GM15510 (cell line): ENCODE data around the gene CCL20.

Experiments
- POLR2A ChIP-seq: IDR thresholded peaks from 3 replicates; pipeline ENCODE4 v1.6.1; 2011; ENCODE audit warnings: borderline replicate concordance; ENCODE audit not compliant: insufficient read length; ENCODE audit errors: extremely low read depth

Gene CCL20

DNA sequence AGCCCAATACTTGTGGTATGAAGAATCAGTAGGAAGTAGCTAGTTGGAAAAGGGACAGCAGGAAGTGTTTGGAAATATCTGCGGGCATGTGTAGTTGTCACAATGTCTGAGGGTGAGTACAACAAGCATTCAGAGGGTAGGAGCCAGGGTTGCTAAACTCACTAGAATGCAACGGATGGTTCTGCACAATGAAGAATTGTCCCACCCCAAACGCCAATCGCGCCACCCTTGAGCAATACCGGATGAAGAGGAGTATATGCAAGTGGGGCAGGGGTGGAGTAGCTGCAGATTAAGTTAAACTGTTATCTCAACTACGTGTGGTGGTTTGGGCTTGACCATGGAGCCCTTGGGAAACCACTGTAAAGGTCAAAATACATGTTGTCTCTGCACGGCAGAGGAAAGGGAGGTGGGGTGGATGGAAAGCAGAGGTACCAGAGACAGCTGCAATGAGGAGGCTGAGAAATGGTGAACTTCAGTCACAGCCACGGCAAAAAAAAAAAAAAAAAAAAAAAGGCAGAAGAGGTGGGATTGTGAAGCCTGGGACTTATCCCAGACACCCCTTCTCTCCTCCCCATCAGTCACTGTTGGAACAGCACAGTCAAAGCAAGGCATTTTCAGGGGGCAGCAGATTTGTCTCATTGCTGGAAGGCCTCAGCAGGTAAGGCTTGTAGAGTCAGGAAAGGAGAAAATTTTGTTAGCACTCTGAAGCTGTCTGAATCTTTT is 5.2 kb downstream of the CCL20 start:
- TF ChIP-seq POLR2A = no peak

DNA sequence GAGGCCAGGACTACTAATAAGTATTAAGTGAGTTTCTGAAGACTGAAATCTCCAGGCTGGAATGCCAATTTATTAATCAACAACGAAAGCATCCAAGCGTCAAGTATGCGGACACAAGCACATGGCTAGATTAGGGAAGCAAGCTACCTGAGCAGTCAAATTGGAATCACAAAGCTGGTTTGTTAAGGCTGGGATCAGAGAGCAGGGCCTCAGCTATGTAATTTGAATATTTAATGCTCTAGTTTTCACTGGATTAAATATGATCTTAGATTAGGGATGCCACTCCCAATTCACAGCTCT is 5.7 kb downstream of the CCL20 start:
- no peak for TF ChIP-seq POLR2A

DNA sequence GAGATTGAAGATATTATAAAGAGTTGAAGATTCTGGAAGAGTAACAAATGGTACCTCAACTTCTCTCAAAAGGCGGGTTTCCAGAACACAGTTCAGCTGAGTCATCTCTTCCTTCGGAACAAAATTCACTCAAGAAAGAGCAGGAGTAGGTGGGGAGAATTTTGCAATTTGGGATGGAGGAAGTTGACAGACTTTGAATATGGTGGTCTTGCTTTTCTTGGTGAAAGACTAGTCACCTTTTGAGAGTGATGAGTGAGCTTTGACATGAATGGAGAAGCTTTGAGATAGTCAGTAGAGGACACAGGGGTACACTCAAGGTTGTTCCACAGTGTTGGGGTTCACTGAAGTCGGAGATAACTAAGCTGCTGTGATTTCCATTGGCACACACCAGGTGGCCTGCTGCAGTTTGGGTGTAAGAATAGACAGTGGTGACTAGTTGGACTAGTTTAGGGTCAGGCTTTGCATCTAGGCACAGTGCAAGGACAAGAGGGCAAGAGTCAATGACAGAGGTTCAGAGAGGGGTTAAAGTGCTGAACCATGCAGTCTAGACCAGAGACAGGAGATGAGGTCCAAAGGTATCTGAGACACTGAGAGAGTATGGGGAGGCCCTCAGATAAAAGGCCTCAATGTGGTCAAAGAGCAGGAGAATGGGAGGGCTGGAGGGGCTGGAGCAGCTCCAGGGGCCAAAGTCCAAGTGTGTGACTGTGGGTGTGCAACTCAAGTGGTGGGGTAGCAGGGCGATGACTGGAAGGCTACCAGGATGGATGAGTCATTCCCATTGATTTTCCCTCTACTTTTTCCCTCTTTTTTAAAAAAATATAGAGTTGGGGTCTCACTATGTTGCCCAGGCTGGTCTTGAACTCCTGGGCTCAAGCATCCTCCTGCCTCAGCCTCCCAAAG is 7.7 kb downstream of the CCL20 start:
- no peak for TF ChIP-seq POLR2A

DNA sequence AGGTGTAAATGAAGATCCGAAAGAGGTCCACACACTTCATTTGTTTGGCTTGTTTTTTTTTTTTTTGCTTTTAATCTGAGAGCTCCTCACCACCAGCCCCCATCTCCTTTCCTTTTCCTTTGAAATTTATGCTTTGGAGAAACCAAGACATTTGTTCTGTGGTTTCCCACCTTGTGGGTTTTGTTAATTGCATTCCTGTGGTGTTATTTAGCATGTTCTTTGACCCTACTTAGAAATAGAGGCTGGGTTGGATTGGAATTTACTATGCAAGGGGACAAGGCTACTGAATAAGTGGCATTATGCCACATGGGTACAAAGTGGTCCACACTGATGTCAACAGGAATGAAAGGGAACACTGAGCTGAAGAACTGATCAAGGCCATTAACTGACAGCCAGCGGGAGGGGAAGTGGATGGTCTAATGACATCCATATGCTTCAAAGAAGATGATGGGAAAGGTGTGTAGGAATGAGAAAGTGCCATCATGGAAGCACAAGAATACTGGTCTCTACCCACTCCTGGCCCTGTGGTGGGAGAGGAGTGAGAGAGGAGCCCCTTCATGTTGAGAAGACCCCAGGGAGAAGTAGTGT is 8.9 kb downstream of the CCL20 start:
- no peak for TF ChIP-seq POLR2A

DNA sequence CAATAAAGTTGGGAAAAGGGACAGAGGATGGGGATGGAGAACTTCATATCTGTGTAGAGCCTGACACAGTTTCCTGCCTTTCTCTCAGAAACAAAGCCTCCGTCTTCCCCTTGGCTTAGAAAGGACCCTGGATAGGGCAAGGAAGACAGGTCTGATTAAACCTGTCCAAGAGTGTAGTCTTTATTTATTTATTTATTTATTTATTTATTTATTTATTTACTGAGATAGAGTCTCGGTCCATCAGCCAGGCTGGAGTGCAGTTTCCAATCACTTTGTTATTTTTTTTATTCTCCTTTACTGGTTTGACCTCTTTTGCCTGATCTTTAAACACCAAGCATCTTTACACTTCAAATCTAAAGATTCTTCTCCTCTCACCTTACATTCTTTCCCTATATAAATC is 10.3 kb downstream of the CCL20 start:
- no peak for TF ChIP-seq POLR2A

DNA sequence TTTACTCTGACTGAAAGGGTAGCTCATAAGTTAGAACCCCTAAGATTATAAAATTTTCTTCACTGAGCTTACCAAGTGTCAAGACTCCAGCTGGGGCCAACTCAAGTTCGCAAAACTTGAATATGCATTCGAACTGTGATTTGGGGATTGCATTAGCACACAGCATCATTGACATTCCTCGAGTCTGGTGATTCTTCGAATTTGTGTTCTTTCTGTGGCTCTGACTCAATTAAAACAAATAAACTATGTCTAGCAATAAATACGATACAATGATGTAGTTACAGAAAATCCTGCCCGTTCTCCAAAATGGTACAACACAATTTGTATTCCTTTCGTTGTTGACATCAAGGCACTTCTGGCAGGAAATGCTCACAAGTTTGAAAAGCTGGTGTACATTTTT is 11.1 kb downstream of the CCL20 start:
- TF ChIP-seq POLR2A = no peak

DNA sequence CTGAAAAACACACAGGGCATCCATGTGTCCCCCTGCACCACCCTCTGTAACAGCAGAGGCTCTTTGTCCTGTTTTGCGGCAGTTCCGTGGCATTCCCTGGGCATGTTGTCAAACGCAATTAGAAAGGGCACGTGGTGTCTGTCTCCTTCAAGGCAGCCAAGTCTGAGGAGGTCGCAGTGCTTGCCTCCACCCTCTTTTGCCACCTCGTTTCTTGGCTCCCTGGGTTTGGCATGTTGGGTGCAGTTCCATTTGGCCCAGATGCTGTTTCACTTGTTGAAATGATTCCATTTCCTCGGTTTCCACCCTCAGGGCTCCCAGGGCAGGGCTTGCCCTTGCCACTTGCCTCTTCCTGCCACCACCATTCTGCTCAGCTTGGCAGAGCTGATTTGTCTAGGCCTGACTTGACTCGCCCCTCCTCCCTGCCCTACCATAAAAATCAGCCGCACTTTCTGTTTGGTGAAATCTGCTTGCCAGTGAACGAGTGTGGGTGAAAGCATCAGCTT is 12.4 kb downstream of the CCL20 start:
- no peak for TF ChIP-seq POLR2A

DNA sequence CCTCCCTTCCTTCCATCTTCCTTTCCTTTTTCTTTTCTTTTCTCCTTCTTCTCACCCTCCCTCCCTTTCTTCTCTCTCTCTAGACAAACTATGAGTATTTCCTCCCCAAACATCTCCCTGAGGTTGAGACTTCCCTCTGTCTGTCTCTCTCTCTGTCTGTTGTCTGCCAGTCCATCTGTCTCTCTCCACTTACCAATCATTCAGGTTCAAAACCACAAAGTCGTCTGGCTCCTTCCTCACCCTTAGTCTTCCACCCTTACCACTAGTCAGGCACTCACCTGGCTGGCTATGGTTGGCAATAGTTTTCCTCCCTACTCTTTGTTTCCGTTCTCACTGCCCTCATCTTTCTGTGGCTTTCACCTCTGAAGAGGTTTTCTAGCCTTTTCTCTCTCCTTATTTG is 12.9 kb downstream of the CCL20 start:
- TF ChIP-seq POLR2A = no peak

DNA sequence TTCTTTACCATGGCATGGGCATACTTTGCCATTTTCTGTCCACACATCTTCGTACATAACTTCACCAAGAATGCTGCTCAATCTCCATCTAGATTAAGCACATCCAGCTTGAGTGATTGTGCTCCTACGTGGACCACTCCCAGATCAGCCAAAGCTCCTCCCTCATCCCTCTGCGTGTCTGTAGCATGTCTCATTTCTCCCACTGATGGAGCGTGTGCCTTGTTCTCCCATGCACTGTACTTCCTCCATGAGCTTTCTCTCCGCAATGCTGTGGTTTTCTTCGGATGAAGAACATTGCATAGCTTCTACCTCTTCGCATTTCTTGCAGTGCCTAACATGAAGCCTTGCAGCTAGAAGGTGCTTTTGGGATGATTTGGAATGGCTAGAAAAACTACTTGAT is 13.5 kb downstream of the CCL20 start:
- no peak for TF ChIP-seq POLR2A

DNA sequence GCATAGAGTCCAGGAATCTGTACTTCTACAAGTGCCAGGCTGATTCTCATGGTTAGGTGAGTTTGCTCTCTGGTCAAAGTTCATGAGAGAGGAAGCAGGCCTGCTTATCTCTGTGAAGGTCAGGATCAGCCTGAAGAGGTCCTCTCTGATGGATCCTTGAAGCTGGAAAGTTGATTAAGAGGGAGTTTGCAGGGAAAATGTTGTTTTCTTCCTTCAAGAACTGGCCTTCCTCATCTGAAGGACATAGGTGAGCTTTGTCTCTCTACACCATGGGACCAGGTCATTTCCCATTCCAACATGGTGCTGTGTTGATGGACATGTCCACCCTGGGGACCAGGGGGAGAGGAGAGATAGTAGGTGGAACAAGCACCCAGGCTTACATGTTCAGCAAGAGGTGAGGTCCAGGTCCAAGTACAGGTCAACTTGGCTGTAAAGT is 14.9 kb downstream of the CCL20 start:
- TF ChIP-seq POLR2A = no peak

DNA sequence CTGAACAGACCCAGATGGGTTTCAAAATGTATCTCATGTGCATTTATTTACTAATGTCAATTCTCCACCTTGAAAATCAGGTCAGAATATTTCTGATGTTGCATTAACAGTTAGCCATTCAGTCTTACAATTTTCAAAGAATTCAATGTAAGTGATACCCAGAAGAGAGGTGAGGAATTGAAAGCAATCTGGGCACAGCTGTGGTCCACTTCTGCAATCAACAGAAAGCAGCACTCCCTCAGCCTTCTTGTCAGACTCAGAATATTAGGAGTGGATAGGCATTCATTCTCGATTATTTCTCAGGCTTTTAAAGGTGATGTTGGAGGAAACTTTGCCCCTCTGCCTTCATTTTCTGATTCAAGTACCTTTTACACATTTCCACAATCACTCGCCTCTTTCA is 15.7 kb downstream of the CCL20 start:
- TF ChIP-seq POLR2A = no peak

DNA sequence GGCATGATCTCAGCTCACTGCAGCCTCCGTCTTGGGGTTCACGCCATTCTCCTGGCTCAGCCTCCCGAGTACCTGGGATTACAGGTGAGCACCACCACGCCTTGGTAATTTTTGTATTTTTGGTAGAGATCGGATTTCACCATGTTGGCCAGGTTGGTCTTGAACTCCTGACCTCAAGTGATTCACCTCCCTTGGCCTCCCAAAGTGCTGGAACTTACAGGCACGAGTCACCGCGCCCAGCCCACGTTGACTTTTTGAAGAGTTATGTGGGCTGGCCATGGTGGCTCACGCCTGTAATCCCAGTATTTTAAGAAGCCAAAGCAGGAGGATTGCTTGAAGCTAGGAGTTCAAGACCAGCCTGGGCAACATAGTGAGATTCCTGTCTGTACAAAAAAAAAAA is 20.8 kb downstream of the CCL20 start:
- TF ChIP-seq POLR2A = no peak

DNA sequence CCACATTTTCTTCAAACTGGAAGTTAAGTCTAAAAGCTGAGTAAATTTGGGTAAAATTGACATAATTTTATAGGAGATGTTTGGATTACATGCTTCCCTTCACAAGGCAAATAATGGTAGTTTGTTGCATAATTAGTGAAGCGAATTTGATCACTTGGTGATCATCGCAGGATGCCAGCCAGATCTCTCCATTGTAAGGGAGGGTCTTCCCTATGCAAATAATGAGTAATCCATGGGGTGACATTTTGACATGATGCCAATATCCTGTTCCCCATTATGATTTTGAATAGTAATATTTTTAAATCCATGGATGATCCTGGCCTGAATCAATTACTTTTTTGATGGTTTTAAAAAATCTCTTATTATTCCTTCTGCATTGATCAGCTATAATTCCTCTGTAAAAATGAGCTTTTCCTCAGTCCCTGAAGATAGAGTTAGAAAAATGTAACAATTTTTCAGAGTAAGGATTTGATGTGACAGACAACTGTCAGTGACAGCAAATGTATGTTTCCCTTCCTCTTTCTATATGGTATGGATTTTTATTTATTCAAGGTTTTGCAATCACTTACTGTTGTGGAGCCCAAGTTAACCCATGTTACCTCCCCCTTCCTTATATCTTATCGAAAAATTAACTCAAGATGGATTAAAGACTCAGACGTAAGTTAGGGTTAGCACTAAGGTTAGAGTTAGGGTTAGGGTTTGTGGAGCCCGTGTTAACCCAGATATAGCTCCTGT is 21.4 kb downstream of the CCL20 start:
- TF ChIP-seq POLR2A = no peak

DNA sequence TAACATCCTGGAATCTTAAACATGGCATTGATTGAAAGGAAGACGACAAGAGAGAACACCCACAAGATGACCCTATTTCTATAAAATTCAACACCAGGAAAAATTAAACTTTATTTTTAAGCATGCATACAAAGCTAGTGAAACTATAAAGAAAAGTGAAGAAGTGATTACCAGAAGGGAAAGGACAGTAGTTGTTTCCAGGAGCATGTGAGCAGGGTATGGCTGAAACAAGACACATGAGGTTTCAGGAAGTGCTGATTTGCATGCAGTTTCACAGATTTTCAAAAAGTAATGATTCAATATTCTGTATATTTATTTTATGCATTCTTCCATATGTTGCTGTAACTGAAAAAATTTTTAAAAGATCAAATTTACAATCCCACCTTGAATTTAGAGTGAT is 33.2 kb downstream of the CCL20 start:
- no peak for TF ChIP-seq POLR2A

DNA sequence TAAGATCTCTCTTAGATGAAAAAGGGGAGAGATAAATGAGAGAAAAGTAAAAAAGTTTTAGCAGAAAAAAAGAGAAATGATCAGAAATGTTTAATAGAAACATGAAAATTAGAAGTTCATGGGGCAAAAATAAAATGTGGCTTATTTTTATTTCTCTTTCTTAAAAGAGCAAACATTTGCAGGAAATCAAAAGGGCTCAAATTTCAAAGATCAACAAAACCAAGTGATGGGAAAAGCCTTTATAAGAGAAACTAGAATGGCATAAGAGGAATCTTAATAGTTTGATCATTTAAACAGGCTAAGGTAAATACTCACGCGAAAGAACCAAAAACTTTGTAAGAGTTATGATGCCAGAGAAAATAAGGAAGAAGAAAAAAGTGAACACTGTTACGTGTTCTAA is 34.5 kb downstream of the CCL20 start:
- TF ChIP-seq POLR2A = no peak
